MM.1S (cell line): ENCODE data around the gene RAPGEF4.

Experiments used
- CTCF ChIP-seq: fragments of 300-600 bp; sonication (generic); IDR thresholded peaks from 2 replicates; pipeline ENCODE4 v1.5.1; 2016; ENCODE audit warnings: antibody characterized with exemption, low read length, mixed read lengths
- EZH2 ChIP-seq: fragments of 300-600 bp; sonication (generic); optimal IDR thresholded peaks from 2 replicates; pipeline ENCODE3; 2017; ENCODE audit warnings: low read depth, mild to moderate bottlenecking, antibody characterized with exemption, low read length, mixed read lengths
- EZH2phosphoT487 ChIP-seq: fragments of 300-600 bp; sonication (generic); IDR thresholded peaks from 2 replicates; pipeline ENCODE4 v1.6.1; 2018; ENCODE audit warnings: antibody characterized with exemption, low read length

GRCh38 chr2:172878260-172878659 is 142.6 kb downstream of the RAPGEF4 start:
- TF ChIP-seq CTCF (no peak), EZH2phosphoT487 (no peak), EZH2 (no peak)
